T follicular helper cell (primary cell): ENCODE measurements around the gene TRIM45.

Source experiments
- DNase-seq: peaks from one replicate; pipeline ENCODE4 v3.0.0-alpha.2; 2020; ENCODE audit warnings: low read depth

Gene TRIM45

GRCh38 chr1:117101334-117101733 lies 20.2 kb downstream of the TRIM45 start:
- DNase-seq: no peak

- DNase-seq: no peak
Measured at GRCh38 chr1:117098287-117098890, 23.2 kb downstream of the TRIM45 start.

GRCh38 chr1:117097443-117097842 lies 24.1 kb downstream of the TRIM45 start:
- DNase-seq: no peak

- no peak for DNase-seq
Measured at GRCh38 chr1:117096951-117097408, 24.6 kb downstream of the TRIM45 start.

- no peak for DNase-seq
Measured at GRCh38 chr1:117094841-117095604, 26.5 kb downstream of the TRIM45 start.

- no peak for DNase-seq
Measured at GRCh38 chr1:117093870-117094621, 27.5 kb downstream of the TRIM45 start.

- DNase-seq: no peak
Measured at GRCh38 chr1:117093091-117093534, 28.4 kb downstream of the TRIM45 start.

- DNase-seq: no peak
Measured at GRCh38 chr1:117092594-117092993, 29.0 kb downstream of the TRIM45 start.

- DNase-seq: no peak
Measured at GRCh38 chr1:117089996-117090395, 31.6 kb downstream of the TRIM45 start.

- no peak for DNase-seq
Measured at GRCh38 chr1:117087686-117088085, 33.9 kb downstream of the TRIM45 start.

GRCh38 chr1:117084231-117084630 lies 37.3 kb downstream of the TRIM45 start:
- no peak for DNase-seq

GRCh38 chr1:117079737-117080136 lies 41.8 kb downstream of the TRIM45 start:
- no peak for DNase-seq

GRCh38 chr1:117077267-117077666 lies 44.3 kb downstream of the TRIM45 start:
- DNase-seq: no peak

- no peak for DNase-seq
Measured at GRCh38 chr1:117076648-117077047, 44.9 kb downstream of the TRIM45 start.

- DNase-seq: no peak
Measured at GRCh38 chr1:117070124-117070523, 51.4 kb downstream of the TRIM45 start.

- no peak for DNase-seq
Measured at GRCh38 chr1:117069220-117069844, 52.2 kb downstream of the TRIM45 start.

GRCh38 chr1:117068580-117068979 lies 53.0 kb downstream of the TRIM45 start:
- no peak for DNase-seq

- peak; percentile 21 for DNase-seq
Measured at GRCh38 chr1:117067533-117068370, 53.8 kb downstream of the TRIM45 start.

- no peak for DNase-seq
Measured at GRCh38 chr1:117066367-117066766, 55.2 kb downstream of the TRIM45 start.

- no peak for DNase-seq
Measured at GRCh38 chr1:117061986-117062415, 59.5 kb downstream of the TRIM45 start.
